GM23338 (cell line): ENCODE measurements around the gene B4GALNT4.
"Not testable (repeated sequence)": the region's sequence is repeated elsewhere in the genome, so short reads cannot be mapped to it uniquely, and the experiment has no call there.

Experiments
- EZH2 ChIP-seq: fragments of 200-600 bp; sonication (generic); IDR thresholded peaks from one replicate; pipeline ENCODE4 v1.8.0; 2017; ENCODE audit warnings: antibody characterized with exemption, mild to moderate bottlenecking, low read depth; ENCODE audit not compliant: unreplicated experiment
- POLR2AphosphoS5 ChIP-seq: IDR thresholded peaks from 2 replicates; pipeline ENCODE4 v1.6.1; 2016; ENCODE audit warnings: antibody characterized with exemption, low read depth
- TF ChIP-seq, protein P1 (sequence below): IDR thresholded peaks from one replicate; pipeline ENCODE4 v1.6.1; 2018; ENCODE audit warnings: antibody characterized with exemption; ENCODE audit not compliant: unreplicated experiment
- TF ChIP-seq, protein P2 (sequence below), 2 experiments: fragments of 200-600 bp in 1 of 2; sonication (generic) in 1 of 2; conservative IDR thresholded peaks; 2 replicates each; pipeline versions ENCODE4 v1.5.1 to v1.6.1; 2016 to 2017; ENCODE audit warnings: antibody characterized with exemption in 2 of 2, low read depth in 2 of 2, mild to moderate bottlenecking in 2 of 2, moderate library complexity in 1 of 2
- TF ChIP-seq, protein P3 (sequence below): IDR thresholded peaks from 2 replicates; pipeline ENCODE4 v1.6.1; 2016; ENCODE audit warnings: antibody characterized with exemption

DNA sequence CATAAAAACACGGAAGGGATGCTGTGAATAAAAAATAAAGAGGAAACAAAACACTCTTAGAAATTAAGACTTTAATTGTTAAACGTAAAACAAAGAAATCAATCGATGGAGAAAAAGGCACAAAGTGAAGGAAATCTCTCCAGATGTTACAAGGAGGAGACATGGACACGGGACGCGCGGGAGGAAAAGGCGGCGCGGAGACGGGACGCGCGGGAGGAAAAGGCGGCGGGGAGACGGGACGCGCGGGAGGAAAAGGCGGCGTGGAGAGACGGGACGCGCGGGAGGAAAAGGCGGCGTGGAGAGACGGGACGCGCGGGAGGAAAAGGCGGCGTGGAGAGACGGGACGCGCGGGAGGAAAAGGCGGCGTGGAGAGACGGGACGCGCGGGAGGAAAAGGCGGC is 55.5 kb downstream of the B4GALNT4 start:
- TF ChIP-seq, protein P1, sequence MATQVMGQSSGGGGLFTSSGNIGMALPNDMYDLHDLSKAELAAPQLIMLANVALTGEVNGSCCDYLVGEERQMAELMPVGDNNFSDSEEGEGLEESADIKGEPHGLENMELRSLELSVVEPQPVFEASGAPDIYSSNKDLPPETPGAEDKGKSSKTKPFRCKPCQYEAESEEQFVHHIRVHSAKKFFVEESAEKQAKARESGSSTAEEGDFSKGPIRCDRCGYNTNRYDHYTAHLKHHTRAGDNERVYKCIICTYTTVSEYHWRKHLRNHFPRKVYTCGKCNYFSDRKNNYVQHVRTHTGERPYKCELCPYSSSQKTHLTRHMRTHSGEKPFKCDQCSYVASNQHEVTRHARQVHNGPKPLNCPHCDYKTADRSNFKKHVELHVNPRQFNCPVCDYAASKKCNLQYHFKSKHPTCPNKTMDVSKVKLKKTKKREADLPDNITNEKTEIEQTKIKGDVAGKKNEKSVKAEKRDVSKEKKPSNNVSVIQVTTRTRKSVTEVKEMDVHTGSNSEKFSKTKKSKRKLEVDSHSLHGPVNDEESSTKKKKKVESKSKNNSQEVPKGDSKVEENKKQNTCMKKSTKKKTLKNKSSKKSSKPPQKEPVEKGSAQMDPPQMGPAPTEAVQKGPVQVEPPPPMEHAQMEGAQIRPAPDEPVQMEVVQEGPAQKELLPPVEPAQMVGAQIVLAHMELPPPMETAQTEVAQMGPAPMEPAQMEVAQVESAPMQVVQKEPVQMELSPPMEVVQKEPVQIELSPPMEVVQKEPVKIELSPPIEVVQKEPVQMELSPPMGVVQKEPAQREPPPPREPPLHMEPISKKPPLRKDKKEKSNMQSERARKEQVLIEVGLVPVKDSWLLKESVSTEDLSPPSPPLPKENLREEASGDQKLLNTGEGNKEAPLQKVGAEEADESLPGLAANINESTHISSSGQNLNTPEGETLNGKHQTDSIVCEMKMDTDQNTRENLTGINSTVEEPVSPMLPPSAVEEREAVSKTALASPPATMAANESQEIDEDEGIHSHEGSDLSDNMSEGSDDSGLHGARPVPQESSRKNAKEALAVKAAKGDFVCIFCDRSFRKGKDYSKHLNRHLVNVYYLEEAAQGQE: not testable (repeated sequence)
- TF ChIP-seq, protein P2, sequence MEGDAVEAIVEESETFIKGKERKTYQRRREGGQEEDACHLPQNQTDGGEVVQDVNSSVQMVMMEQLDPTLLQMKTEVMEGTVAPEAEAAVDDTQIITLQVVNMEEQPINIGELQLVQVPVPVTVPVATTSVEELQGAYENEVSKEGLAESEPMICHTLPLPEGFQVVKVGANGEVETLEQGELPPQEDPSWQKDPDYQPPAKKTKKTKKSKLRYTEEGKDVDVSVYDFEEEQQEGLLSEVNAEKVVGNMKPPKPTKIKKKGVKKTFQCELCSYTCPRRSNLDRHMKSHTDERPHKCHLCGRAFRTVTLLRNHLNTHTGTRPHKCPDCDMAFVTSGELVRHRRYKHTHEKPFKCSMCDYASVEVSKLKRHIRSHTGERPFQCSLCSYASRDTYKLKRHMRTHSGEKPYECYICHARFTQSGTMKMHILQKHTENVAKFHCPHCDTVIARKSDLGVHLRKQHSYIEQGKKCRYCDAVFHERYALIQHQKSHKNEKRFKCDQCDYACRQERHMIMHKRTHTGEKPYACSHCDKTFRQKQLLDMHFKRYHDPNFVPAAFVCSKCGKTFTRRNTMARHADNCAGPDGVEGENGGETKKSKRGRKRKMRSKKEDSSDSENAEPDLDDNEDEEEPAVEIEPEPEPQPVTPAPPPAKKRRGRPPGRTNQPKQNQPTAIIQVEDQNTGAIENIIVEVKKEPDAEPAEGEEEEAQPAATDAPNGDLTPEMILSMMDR (conservative IDR thresholded peaks at IDR 0.05; ENCODE audit: low read depth in 2 of 2): not testable (repeated sequence)
- not testable (repeated sequence) for TF ChIP-seq POLR2AphosphoS5, EZH2
- TF ChIP-seq, protein P3, sequence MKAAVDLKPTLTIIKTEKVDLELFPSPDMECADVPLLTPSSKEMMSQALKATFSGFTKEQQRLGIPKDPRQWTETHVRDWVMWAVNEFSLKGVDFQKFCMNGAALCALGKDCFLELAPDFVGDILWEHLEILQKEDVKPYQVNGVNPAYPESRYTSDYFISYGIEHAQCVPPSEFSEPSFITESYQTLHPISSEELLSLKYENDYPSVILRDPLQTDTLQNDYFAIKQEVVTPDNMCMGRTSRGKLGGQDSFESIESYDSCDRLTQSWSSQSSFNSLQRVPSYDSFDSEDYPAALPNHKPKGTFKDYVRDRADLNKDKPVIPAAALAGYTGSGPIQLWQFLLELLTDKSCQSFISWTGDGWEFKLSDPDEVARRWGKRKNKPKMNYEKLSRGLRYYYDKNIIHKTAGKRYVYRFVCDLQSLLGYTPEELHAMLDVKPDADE: not testable (repeated sequence)
